ENCODE data around the gene TMEM45B. TPM values are rescaled to one million over a fixed set of nuclear protein-coding genes. Genes with fewer than 3 reads are reported as not detected.

Gene TMEM45B
- 0.07 and 0.74 TPM in 2 replicates for total RNA-seq

GRCh38 chr11:129815596-129816461 is at the start of gene TMEM45B:
TSS of gene TMEM45B (plus strand) at chr11:129815848. CDS start at chr11:129852483, 36,635 bp downstream.

GRCh38 chr11:129895126-129896041 is 79.7 kb downstream of the TMEM45B start, which contains the start of gene NFRKB:
TSS of gene NFRKB (minus strand) at chr11:129895578. CDS start at chr11:129892849, 2,729 bp downstream.

Other genes starting within 250 kb of the TMEM45B start
- gene NFRKB, start 79.7 kb downstream of the TMEM45B start, total RNA-seq = 19.1 and 23.2 TPM in 2 replicates
- gene PRDM10, start 187.0 kb downstream of the TMEM45B start, total RNA-seq = 5.2 and 5.6 TPM in 2 replicates